ENCODE data around the gene FNDC1. TPM values are rescaled to one million over a fixed set of nuclear protein-coding genes. Genes with fewer than 3 reads are reported as not detected.

The FNDC1 gene
- total and polyA plus RNA-seq, 2 of the 13 experiments (the other 11 are each of a cell fraction or from before 2014, with no cell fraction given) = not detected

DNA sequence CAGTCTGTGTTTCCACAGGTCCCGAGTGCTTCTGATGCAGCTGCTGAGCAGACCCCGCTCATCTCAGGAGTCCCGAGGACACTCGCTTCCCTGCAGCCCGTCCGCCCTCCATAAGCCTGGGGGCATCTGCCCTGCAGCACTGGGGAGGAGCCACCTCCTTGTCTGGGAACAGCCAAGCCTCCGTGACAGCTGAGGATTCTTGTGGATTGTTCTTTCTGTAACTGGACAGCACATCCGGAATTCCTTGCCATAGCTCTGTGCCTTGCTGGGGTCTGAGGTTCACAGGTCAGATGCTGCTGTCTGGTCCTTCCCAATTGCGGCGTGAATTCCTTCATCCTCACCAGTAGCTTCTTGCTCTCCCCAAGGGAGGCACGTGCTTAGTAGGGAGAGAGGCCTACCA is 38.4 kb upstream of the FNDC1 start:
- Histone ChIP-seq H3K9ac (ENCODE audit: insufficient read depth, low read depth, low read length) (no peak overlapping the region), H3K36me3 (replicated peaks in 1 of 2; ENCODE audit: control insufficient read depth in 1 of 2, insufficient read depth in 2 of 2, low read length in 2 of 2) (no peaks in the 10 kb centered on the region), H3K4me1 (ENCODE audit: insufficient read depth, low read length) (no peaks in the 10 kb centered on the region), H2AFZ (ENCODE audit: low read length) (no peak overlapping the region), H3K4me2 (ENCODE audit: low read depth, low read length) (no peak overlapping the region), H3K27ac (ENCODE audit: extremely low read length, insufficient read depth, low read length) (no peak overlapping the region), H3K9me3 (ENCODE audit: low read length) (no peaks in the 10 kb centered on the region), H3K27me3 (ENCODE audit: control insufficient read depth in 1 of 2, insufficient read depth in 2 of 2, low read length in 2 of 2) (peaks cover 0 to 65% of the 10 kb centered on the region in 2 experiments; a peak in 2 of 5 replicates), H3K79me2 (ENCODE audit: insufficient read depth, low read length) (no peaks in the 10 kb centered on the region), H4K20me1 (ENCODE audit: insufficient read depth, low read length) (no peaks in the 10 kb centered on the region), H3K4me3 (replicated peaks in 1 of 3; ENCODE audit: insufficient read depth in 1 of 3, low read depth in 2 of 3, low read length in 3 of 3) (no peak overlapping the region)
- BruUV-seq (replicated peaks) = no TSS peak
- ChIA-PET POLR2A (no interaction called here), CTCF (ENCODE audit: low intra/inter-chr PET ratio, low total read pairs) (no interaction called here)
- no peak for TF ChIP-seq ZFP41 (CRISPR knock-in tag; IDR thresholded peaks at IDR 0.05; ENCODE audit: borderline replicate concordance)
- TF ChIP-seq FOXO1 (CRISPR knock-in tag; IDR thresholded peaks at IDR 0.05) = no peak
- no peak for TF ChIP-seq EED (CRISPR knock-in tag; IDR thresholded peaks at IDR 0.05)
- TF ChIP-seq, protein P1, sequence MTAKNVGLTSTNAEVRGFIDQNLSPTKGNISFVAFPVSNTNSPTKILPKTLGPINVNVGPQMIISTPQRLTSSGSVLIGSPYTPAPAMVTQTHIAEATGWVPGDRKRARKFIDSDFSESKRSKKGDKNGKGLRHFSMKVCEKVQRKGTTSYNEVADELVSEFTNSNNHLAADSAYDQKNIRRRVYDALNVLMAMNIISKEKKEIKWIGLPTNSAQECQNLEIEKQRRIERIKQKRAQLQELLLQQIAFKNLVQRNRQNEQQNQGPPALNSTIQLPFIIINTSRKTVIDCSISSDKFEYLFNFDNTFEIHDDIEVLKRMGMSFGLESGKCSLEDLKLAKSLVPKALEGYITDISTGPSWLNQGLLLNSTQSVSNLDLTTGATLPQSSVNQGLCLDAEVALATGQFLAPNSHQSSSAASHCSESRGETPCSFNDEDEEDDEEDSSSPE (CRISPR knock-in tag; IDR thresholded peaks at IDR 0.05) = no peak
- no peak for TF ChIP-seq MTF2 (CRISPR knock-in tag; IDR thresholded peaks at IDR 0.05; ENCODE audit: borderline replicate concordance)
- DNase-seq (ENCODE audit: low spot score) (no peak), ATAC-seq (no peak), FAIRE-seq (no peak)
- in situ Hi-C loops (cut with HindIII; ENCODE audit: extremely low pct_ligation_motif_present, low pct_unique_long_range_greater_than_20kb) = no loop called here
- WGBS (ENCODE audit: low lambda C conversion rate) = 22% methylated on average over 5 of the region's 11 CpGs
- intact Hi-C loops (cut with micrococcal nuclease; ENCODE audit: unreplicated experiment) = no loop called here

DNA sequence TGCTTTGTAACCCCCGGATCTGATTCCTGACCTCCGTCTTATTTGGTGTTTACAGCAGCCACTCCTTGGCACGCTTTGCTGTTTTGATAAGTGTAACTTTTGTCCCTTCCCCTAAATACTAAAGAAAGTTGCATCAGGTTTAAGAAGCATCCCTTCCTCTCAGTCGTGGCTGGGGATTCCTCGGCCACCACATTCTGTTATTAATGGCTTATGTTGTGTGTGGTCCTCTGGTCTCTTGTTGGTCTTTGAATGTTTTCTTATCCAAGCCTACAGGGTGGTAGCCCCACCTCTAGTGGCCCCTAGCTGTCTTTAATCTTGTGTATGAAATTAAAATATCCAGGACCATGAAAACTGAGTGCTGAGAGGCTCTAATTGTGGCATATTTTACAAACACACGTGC is 37.5 kb upstream of the FNDC1 start:
- H3K79me2 ChIP-seq (ENCODE audit: insufficient read depth, low read length) = no peaks in the 10 kb centered on the region
- H2AFZ ChIP-seq (ENCODE audit: low read length) = no peak overlapping the region
- H4K20me1 ChIP-seq (ENCODE audit: insufficient read depth, low read length) = no peaks in the 10 kb centered on the region
- TF ChIP-seq MZF1 (CRISPR knock-in tag; IDR thresholded peaks at IDR 0.05; ENCODE audit: borderline replicate concordance) (no peak), ZNF605 (CRISPR knock-in tag; IDR thresholded peaks at IDR 0.05) (no peak), HNF4G (IDR thresholded peaks at IDR 0.05; ENCODE audit: borderline replicate concordance, low read depth, low read length) (no peak), HNF4G (CRISPR knock-in tag; IDR thresholded peaks at IDR 0.05; ENCODE audit: borderline replicate concordance, low read depth) (no peak), ARNT (IDR thresholded peaks at IDR 0.05) (no peak), MLLT10 (CRISPR knock-in tag; IDR thresholded peaks at IDR 0.05) (no peak), TEAD3 (CRISPR knock-in tag; optimal IDR thresholded peaks at IDR 0.05; ENCODE audit: borderline replicate concordance) (no peak), PAX8 (CRISPR knock-in tag; IDR thresholded peaks at IDR 0.05; ENCODE audit: borderline replicate concordance) (no peak), RXRB (CRISPR knock-in tag; IDR thresholded peaks at IDR 0.05; ENCODE audit: borderline replicate concordance) (no peak), ZNF441 (CRISPR knock-in tag; IDR thresholded peaks at IDR 0.05; ENCODE audit: borderline replicate concordance) (no peak)
- TF ChIP-seq, protein P2, sequence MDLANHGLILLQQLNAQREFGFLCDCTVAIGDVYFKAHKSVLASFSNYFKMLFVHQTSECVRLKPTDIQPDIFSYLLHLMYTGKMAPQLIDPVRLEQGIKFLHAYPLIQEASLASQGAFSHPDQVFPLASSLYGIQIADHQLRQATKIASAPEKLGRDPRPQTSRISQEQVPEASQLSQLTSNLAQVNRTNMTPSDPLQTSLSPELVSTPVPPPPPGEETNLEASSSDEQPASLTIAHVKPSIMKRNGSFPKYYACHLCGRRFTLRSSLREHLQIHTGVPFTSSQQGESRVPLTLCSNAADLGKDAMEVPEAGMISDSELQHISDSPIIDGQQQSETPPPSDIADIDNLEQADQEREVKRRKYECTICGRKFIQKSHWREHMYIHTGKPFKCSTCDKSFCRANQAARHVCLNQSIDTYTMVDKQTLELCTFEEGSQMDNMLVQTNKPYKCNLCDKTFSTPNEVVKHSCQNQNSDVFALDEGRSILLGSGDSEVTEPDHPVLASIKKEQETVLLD (CRISPR knock-in tag; IDR thresholded peaks at IDR 0.05; ENCODE audit: low read depth) = no peak
- TF ChIP-seq, protein P3, sequence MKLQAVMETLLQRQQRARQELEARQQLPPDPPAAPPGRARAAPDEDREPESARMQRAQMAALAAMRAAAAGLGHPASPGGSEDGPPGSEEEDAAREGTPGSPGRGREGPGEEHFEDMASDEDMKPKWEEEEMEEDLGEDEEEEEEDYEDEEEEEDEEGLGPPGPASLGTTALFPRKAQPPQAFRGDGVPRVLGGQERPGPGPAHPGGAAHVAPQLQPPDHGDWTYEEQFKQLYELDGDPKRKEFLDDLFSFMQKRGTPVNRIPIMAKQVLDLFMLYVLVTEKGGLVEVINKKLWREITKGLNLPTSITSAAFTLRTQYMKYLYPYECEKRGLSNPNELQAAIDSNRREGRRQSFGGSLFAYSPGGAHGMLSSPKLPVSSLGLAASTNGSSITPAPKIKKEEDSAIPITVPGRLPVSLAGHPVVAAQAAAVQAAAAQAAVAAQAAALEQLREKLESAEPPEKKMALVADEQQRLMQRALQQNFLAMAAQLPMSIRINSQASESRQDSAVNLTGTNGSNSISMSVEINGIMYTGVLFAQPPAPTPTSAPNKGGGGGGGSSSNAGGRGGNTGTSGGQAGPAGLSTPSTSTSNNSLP (IDR thresholded peaks at IDR 0.05; ENCODE audit: low read depth, low read length) = no peak
- CTCF ChIA-PET (ENCODE audit: low intra/inter-chr PET ratio, low total read pairs) = no interaction called here
- no peak for ATAC-seq
- no peak for FAIRE-seq
- no peak overlapping the region for H3K4me3 ChIP-seq (replicated peaks in 1 of 3; ENCODE audit: insufficient read depth in 1 of 3, low read depth in 2 of 3, low read length in 3 of 3)
- BruUV-seq (replicated peaks) = no TSS peak
- POLR2A ChIA-PET = no interaction called here
- no peaks in the 10 kb centered on the region for H3K4me1 ChIP-seq (ENCODE audit: insufficient read depth, low read length)
- 17% methylated on average over 6 of the region's 6 CpGs for WGBS (ENCODE audit: low lambda C conversion rate)
- no peak overlapping the region for H3K27ac ChIP-seq (ENCODE audit: extremely low read length, insufficient read depth, low read length)
- H3K27me3 ChIP-seq (ENCODE audit: control insufficient read depth in 1 of 2, insufficient read depth in 2 of 2, low read length in 2 of 2) = peaks cover 0 to 68% of the 10 kb centered on the region in 2 experiments; a peak in 3 of 5 replicates
- DNase-seq (ENCODE audit: low spot score) = no peak
- no peaks in the 10 kb centered on the region for H3K36me3 ChIP-seq (replicated peaks in 1 of 2; ENCODE audit: control insufficient read depth in 1 of 2, insufficient read depth in 2 of 2, low read length in 2 of 2)
- intact Hi-C loops (cut with micrococcal nuclease; ENCODE audit: unreplicated experiment) = no loop called here
- in situ Hi-C loops (cut with HindIII; ENCODE audit: extremely low pct_ligation_motif_present, low pct_unique_long_range_greater_than_20kb) = no loop called here
- H3K9me3 ChIP-seq (ENCODE audit: low read length) = no peaks in the 10 kb centered on the region
- H3K9ac ChIP-seq (ENCODE audit: insufficient read depth, low read depth, low read length) = no peak overlapping the region
- no peak overlapping the region for H3K4me2 ChIP-seq (ENCODE audit: low read depth, low read length)
